ENCODE measurements around the gene B4GALNT4. TPM values are rescaled to one million over a fixed set of nuclear protein-coding genes. Genes with fewer than 3 reads are reported as not detected.

B4GALNT4 gene
- total RNA-seq, 1 donor from 2014 or later = 39.1 TPM

DNA sequence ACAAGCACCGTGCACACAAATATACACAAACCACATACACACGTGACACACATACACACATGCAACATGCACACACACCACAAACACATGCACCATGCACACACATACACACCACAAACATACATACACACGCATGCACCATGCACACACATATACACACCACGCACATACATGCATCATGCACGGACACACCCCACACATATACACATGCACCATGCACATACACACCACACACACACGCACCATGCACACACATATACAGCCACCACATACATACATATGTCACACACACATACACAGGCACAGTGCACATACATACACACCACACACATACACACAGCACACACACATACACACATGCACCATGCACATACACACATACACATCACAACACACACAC lies 12.7 kb upstream of the B4GALNT4 start:
- Mint-ChIP-seq H3K4me1 (ENCODE audit: low read depth) (peaks cover 28% of the 10 kb centered on the region), H3K9me3 (ENCODE audit: low read depth) (peaks cover 5% of the 10 kb centered on the region), H3K27ac (ENCODE audit: unreplicated experiment) (no peak overlapping the region), H3K27me3 (ENCODE audit: low read depth) (peaks cover 2% of the 10 kb centered on the region), H3K36me3 (ENCODE audit: low read depth) (peaks cover 2% of the 10 kb centered on the region), H3K4me3 (ENCODE audit: unreplicated experiment) (no peak overlapping the region)
- DNase-seq (ENCODE audit: low spot score) = no peak
- TF ChIP-seq, protein P1, sequence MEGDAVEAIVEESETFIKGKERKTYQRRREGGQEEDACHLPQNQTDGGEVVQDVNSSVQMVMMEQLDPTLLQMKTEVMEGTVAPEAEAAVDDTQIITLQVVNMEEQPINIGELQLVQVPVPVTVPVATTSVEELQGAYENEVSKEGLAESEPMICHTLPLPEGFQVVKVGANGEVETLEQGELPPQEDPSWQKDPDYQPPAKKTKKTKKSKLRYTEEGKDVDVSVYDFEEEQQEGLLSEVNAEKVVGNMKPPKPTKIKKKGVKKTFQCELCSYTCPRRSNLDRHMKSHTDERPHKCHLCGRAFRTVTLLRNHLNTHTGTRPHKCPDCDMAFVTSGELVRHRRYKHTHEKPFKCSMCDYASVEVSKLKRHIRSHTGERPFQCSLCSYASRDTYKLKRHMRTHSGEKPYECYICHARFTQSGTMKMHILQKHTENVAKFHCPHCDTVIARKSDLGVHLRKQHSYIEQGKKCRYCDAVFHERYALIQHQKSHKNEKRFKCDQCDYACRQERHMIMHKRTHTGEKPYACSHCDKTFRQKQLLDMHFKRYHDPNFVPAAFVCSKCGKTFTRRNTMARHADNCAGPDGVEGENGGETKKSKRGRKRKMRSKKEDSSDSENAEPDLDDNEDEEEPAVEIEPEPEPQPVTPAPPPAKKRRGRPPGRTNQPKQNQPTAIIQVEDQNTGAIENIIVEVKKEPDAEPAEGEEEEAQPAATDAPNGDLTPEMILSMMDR (IDR thresholded peaks at IDR 0.05) = no peak

DNA sequence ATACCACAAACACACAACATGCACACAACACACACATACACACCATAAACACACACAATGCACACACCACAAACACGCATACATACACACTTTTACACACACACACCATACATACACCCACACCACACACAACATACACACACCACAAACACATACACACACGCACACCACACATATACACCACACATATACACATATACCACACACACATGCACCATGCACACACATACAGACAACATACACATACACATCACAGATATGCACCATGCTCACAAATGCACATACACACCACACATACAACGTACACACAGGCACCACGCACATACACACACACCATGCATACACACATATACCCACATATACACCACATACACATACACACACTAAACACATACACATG lies 11.7 kb upstream of the B4GALNT4 start:
- TF ChIP-seq, protein P1 (IDR thresholded peaks at IDR 0.05) = no peak
- Mint-ChIP-seq H3K4me1 (ENCODE audit: low read depth) (peaks cover 27% of the 10 kb centered on the region), H3K36me3 (ENCODE audit: low read depth) (peaks cover 2% of the 10 kb centered on the region), H3K27ac (ENCODE audit: unreplicated experiment) (no peak overlapping the region), H3K9me3 (ENCODE audit: low read depth) (peaks cover 6% of the 10 kb centered on the region), H3K4me3 (ENCODE audit: unreplicated experiment) (no peak overlapping the region), H3K27me3 (ENCODE audit: low read depth) (peaks cover 2% of the 10 kb centered on the region)
- no peak for DNase-seq (ENCODE audit: low spot score)

DNA sequence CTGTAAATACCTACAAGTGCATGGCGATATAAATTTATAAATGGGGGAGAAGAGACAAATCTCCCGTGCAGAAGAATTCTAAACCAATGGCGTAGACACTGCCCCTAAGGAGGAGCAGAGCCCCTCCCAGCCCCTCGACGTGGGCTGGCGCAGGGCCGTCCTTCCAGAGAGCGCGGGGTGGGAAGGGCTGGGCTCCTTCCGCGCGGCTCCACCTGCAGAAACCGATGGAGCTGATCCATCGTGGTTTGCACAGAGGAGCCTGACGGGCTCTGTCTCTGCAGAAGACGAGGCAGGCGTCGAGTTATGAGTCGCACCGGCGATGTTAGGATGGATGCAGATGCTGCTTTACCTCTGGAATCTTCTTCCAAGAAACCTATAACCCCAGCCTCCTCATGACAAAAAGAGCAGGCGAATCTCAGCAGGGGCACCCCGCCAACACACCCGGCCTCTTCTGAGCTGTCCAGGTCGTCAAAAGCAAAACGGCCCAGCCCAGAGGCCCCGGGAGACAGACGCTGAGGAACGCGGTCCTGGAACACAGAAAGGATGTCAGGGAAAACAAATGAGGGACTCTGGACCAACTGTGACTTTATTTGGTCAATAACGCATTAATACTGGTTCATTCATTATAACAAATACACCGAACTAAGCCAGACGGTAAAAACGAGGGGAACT lies 11.0 kb upstream of the B4GALNT4 start:
- peaks cover 6% of the 10 kb centered on the region for H3K9me3 Mint-ChIP-seq (ENCODE audit: low read depth)
- H3K4me3 Mint-ChIP-seq (ENCODE audit: unreplicated experiment) = no peak overlapping the region
- TF ChIP-seq, protein P1 (IDR thresholded peaks at IDR 0.05) = no peak
- H3K27ac Mint-ChIP-seq (ENCODE audit: unreplicated experiment) = no peak overlapping the region
- DNase-seq (ENCODE audit: low spot score) = peak; percentile 69
- H3K36me3 Mint-ChIP-seq (ENCODE audit: low read depth) = peaks cover 2% of the 10 kb centered on the region
- peaks cover 20% of the 10 kb centered on the region for H3K4me1 Mint-ChIP-seq (ENCODE audit: low read depth)
- H3K27me3 Mint-ChIP-seq (ENCODE audit: low read depth) = peaks cover 2% of the 10 kb centered on the region

DNA sequence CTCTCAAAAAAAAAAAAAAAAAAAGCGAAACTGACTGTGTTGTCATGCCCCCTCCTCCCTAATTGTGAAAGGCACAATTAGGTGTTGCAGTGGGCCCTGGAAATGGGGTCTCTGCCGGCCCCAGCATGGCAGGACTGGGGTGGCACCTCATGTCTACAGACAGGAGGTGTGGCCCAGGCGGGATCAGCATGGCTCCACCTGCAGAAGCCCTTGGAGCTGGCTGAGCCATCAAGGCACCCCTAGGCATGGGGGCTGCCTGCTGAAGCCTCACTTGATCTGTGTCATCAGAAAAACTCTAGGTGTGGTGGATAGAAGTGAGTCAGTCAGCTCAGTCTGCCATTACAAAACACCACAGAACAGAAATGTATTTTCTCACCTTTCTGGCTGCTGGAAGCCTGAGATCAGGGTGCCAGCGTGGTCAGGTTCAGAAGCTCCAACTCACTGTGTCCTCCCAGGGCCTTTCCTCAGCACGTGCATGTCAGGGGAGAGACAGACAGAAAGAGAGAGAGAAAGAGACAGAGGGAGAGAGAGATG lies 10.1 kb upstream of the B4GALNT4 start:
- H3K4me3 Mint-ChIP-seq (ENCODE audit: unreplicated experiment) = no peak overlapping the region
- H3K27me3 Mint-ChIP-seq (ENCODE audit: low read depth) = peaks cover 2% of the 10 kb centered on the region
- H3K9me3 Mint-ChIP-seq (ENCODE audit: low read depth) = peaks cover 6% of the 10 kb centered on the region
- peaks cover 12% of the 10 kb centered on the region for H3K4me1 Mint-ChIP-seq (ENCODE audit: low read depth)
- peak; percentile 47 for DNase-seq (ENCODE audit: low spot score)
- TF ChIP-seq, protein P1 (IDR thresholded peaks at IDR 0.05) = no peak
- H3K27ac Mint-ChIP-seq (ENCODE audit: unreplicated experiment) = no peak overlapping the region
- H3K36me3 Mint-ChIP-seq (ENCODE audit: low read depth) = peaks cover 2% of the 10 kb centered on the region

DNA sequence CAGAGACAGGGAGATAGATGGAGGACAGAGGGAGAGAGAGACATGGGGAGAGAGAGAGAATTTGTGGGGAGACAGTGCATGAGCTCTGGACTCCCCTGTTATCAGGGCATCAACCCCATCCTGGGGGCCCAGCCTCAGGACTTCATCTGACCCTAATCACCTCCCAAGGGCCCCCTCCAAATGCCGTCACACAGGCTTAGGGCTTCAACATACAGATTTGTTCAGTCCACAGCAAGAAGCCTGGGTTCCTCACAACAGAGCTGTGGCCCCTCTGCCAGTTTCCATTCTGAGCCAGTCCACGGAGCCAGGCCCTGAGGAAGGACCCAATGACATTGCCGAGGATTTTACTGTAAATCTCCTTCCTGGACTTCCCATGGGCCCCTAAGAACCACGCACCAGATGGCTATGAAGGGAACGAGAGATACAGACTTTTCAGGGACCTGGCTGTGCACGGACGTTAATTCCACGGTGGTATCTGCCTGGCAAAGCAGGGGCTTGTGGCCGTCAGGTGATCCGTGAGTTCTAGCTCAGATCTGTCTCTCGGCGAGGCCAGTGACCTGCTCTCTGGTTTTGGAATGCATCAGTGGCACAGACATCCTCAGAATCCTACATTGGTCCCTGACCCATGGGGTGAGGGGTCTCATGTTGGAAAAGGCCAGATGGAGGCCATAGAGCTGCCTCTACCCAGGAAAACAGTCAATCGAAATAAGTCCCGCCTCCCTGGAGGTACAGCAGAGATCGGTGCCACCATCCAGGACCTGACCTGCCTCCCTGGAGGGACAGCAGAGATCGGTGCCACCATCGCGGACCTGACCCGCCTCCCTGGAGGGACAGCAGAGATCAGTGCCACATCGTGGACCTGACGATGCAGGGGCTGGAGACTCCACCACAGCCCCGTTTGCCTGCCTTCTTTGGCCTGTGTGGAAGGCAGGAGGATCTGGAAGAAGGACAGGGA lies 8.7 kb upstream of the B4GALNT4 start:
- Mint-ChIP-seq H3K4me1 (ENCODE audit: low read depth) (no peaks in the 10 kb centered on the region), H3K4me3 (ENCODE audit: unreplicated experiment) (no peak overlapping the region), H3K9me3 (ENCODE audit: low read depth) (peaks cover 6% of the 10 kb centered on the region), H3K27ac (ENCODE audit: unreplicated experiment) (no peak overlapping the region), H3K36me3 (ENCODE audit: low read depth) (peaks cover 2% of the 10 kb centered on the region), H3K27me3 (ENCODE audit: low read depth) (peaks cover 2% of the 10 kb centered on the region)
- TF ChIP-seq, protein P1 (IDR thresholded peaks at IDR 0.05) = no peak
- DNase-seq (ENCODE audit: low spot score) = peak; percentile 91
